TTC549 (cell line): ENCODE measurements around the gene ITGB1BP1.

Experiments
- FAIRE-seq: peaks from 2 replicates; lab custom pipeline; 2012; peaks lifted over from hg19 to GRCh38; lab: Jason Lieb, UNC

Gene ITGB1BP1

GRCh38 chr2:9377461-9378097 is 45.7 kb downstream of the ITGB1BP1 start:
- FAIRE-seq: no peak

DNA sequence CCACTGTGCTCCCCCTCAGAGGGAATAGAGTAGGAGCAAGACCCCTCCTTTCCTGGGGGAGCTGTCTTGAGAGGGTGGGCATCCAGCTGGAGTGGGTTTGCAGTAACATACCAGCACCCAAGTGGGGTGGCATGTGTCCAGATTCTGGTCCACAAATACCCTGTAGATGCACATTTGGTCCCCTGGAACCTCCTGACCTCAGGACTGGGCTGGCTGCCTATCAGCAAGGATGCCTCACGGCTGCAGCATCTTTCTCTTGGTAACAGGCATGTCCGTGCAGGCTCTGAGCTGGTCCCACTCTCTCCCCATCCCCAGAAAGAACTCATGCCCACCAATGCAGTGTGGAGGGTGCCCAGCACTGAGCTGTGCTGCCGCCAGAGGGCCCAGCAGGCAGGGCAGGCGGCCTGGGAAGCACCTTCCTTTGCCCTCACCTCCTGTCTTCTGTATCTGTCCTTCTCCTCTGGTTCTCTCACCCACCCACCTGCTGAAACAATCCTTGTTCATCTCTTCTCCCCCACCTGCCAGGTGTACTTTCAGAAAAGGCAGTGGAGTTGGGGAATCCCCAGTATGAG is 47.4 kb downstream of the ITGB1BP1 start:
- no peak for FAIRE-seq

DNA sequence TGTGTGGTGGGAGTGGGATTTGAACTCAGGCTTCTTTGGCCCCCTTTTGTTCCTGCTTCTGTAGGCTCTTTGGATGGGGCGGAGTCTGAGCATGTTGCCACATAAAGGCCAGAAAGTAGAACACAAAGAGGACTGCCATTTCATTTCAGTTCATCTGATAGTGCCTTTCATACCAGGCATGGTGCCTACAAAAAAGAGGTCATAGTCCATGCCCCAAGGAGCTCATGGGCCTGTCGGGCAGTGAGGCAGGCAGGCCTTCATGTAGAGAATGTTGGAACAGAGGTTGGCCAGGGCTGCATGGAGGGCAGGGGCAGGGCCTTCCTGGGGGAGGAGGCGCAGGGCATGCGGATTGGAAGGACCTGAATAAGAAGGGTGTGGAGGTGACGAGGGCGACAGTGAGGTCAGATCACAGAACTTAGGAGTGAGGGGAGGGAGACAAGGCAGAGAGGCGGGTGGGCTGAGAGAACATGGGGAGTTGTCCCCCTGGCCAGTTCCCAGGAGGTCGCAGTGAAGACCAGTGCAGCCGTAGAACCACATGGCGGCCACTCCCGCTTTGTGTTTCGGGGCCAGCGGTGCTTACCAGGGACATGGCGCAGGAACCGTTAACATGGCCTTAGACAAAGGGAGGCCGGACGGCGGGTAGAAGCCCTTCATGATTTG is 49.1 kb downstream of the ITGB1BP1 start:
- no peak for FAIRE-seq

- no peak for FAIRE-seq
Measured at GRCh38 chr2:9373476-9373875, 49.9 kb downstream of the ITGB1BP1 start.

- no peak for FAIRE-seq
Measured at GRCh38 chr2:9373047-9373446, 50.3 kb downstream of the ITGB1BP1 start.

GRCh38 chr2:9370746-9371145 is 52.6 kb downstream of the ITGB1BP1 start:
- FAIRE-seq: no peak

GRCh38 chr2:9366026-9366425 is 57.3 kb downstream of the ITGB1BP1 start:
- FAIRE-seq: no peak

DNA sequence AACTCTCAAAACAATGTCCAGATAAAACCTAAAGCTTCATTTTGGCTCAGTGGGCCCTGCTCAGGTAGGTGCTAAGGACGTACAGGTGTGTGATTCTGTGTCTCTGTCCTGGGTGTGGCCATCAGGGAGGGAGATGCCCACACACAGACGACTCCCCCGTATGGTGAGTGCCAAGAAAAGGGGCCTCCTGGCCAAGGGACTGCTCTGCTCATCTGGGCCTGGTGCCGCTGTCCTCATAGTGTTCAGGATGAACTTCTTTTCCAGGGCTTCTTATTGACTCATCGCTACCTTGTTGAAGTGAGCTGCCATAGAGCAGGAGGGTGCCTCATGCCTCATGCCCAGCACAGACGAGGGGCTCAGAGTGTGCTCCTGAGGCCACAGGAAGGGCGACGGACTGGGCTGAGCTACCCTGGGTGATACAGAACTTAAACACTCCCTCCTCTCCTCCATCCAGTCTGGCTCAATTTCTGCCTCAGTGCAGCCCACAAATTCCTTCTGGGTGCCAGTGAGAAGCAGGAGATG is 57.8 kb downstream of the ITGB1BP1 start:
- no peak for FAIRE-seq

DNA sequence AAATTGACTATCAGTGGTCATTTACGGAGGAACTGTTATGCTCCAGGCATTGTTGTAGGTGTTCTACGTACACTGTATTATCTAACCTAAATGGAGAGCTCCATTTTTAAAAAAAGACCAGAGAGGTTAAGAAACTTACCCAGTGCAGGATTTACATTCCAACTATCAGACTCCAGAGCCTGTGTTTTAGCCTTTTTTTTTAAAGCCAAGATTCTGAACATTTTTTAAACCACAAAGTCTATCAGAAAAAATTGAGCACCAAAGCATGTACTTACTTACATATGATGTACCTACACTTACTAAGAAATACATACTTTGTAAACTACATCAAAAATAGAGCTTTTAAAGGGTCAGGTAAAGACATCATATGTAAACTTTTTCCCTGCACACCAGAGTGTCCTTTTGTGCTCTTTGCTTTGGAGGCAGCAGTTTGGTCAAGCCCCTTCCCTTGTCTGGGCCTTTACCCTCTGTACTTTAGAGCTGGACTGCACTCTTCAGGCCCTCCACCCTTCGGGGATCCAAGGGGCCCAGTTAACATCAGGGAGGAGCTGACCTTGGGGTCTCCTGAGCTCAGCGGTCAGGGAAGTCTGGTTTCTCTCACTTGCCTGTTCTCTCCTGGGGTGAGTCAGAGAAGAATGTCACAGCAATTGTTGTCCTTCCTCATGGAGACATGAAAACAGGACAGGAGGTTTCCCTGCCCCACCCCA is 58.4 kb downstream of the ITGB1BP1 start:
- no peak for FAIRE-seq

DNA sequence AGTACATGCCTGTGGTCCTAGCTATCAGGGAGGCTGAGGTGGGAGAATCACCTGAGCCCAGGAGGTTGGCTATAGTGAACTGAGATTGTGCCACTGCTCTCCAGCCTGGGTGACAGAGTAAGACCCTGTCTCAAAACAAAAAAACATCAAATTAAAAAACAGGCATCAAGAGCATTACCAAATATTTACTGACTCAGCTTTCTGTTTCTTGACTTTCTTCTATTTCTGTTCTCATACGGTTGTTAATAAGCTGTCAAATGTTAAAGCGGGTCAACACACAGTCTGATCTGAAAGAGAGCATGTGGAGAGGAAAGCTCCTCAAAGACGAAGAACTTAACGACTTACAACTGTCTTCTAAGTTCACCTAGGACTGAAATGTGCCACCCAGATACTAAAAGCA is 59.0 kb downstream of the ITGB1BP1 start:
- FAIRE-seq: no peak

DNA sequence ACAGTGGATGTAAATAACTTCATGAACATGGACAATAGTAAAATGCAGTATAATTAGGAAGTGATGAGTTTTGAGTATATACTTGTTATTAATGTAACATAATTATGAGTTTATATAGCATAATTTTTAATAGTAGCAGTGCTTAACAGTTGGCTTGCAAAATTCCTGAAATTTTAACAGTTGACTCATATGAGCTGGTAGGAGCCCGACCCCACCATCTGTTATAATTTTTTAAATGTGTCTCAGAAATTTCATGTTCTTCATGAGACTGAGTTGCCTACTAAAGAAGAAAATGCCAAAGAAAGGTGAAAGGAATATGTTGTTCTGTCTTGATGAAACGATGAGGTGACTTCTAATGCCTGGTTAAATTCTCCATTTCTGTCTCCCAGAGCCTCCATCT is 62.6 kb downstream of the ITGB1BP1 start:
- no peak for FAIRE-seq

DNA sequence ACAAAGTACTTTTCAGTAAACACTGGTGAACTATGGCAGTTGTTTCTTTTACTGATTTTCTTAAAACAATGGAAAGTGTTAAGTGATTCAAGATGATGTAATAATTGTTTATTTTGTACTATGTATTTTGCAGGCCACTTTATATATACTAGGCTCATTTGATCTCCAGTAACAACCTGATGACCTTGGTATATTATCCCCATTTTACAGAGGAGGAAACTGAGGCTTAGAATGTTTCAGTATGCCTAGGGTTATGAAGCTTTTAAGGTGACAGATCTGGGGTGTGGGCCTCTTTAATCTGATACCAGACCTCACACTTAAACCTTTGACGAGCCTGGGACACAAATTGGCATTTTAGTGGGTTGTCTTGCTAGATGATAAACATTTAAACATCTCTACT is 63.2 kb downstream of the ITGB1BP1 start:
- no peak for FAIRE-seq

GRCh38 chr2:9359463-9359862 is 63.9 kb downstream of the ITGB1BP1 start:
- no peak for FAIRE-seq

GRCh38 chr2:9358846-9359245 is 64.5 kb downstream of the ITGB1BP1 start:
- no peak for FAIRE-seq

GRCh38 chr2:9356261-9356660 is 67.1 kb downstream of the ITGB1BP1 start:
- FAIRE-seq: no peak

- FAIRE-seq: no peak
Measured at GRCh38 chr2:9355716-9356115, 67.6 kb downstream of the ITGB1BP1 start.

- FAIRE-seq: no peak
Measured at GRCh38 chr2:9355270-9355669, 68.1 kb downstream of the ITGB1BP1 start.

GRCh38 chr2:9354318-9354717 is 69.0 kb downstream of the ITGB1BP1 start:
- FAIRE-seq: no peak
